Peyer's patch (tissue), 4 donors: ENCODE measurements around the gene TPD52L2.

Experiments used
- POLR2A ChIP-seq, 2 donors: fragments of 450-650 bp; IDR thresholded peaks; one replicate each; pipeline ENCODE4 v1.5.1; 2017; ENCODE audit warnings: antibody characterized with exemption in 2 of 2, mild to moderate bottlenecking in 2 of 2, moderate library complexity in 2 of 2
- TF ChIP-seq, protein P1 (sequence below), 6 experiments: fragments of 450-650 bp in 4 of 6; fragments of 200-600 bp in 2 of 6; sonication (generic) in 1 of 6; IDR thresholded peaks; one replicate each; pipeline ENCODE4 v1.5.1; 2017 to 2019; ENCODE audit warnings: antibody characterized with exemption in 6 of 6, mild to moderate bottlenecking in 3 of 6, moderate library complexity in 1 of 6

DNA sequence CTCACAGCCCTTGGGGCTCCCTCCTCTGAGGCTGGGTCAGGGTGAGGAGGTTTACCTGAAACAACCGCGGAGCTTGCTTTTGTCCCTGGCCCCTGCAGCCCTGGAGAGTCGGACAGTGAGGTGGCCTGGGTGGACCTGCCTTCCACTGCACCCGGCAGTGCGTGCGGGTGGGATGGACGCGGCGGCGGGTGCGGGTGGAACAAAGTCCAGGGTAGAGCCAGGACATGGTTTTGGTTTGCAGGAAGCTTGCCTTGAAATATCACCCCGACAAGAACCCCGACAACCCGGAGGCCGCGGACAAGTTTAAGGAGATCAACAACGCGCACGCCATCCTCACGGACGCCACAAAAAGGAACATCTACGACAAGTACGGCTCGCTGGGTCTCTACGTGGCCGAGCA is 64.0 kb downstream of the TPD52L2 start:
- TF ChIP-seq, protein P1, sequence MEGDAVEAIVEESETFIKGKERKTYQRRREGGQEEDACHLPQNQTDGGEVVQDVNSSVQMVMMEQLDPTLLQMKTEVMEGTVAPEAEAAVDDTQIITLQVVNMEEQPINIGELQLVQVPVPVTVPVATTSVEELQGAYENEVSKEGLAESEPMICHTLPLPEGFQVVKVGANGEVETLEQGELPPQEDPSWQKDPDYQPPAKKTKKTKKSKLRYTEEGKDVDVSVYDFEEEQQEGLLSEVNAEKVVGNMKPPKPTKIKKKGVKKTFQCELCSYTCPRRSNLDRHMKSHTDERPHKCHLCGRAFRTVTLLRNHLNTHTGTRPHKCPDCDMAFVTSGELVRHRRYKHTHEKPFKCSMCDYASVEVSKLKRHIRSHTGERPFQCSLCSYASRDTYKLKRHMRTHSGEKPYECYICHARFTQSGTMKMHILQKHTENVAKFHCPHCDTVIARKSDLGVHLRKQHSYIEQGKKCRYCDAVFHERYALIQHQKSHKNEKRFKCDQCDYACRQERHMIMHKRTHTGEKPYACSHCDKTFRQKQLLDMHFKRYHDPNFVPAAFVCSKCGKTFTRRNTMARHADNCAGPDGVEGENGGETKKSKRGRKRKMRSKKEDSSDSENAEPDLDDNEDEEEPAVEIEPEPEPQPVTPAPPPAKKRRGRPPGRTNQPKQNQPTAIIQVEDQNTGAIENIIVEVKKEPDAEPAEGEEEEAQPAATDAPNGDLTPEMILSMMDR (IDR thresholded peaks at IDR 0.05): no peak
- TF ChIP-seq POLR2A (IDR thresholded peaks at IDR 0.05): no peak
